ENCODE results near the gene DMC1. TPM values are rescaled to one million over a fixed set of nuclear protein-coding genes. Genes with fewer than 3 reads are reported as not detected.

Gene DMC1
- total and polyA plus RNA-seq, 2 donors (not counting 1 experiment from before 2014, with no cell fraction given), result 0.54 to 4.0 TPM

GRCh38 chr22:38611559-38611958 is 41.6 kb upstream of the DMC1 start:
- Histone ChIP-seq H3K36me3 (ENCODE audit: control insufficient read depth, insufficient read depth, low read length) (no peaks in the 10 kb centered on the region), H3K27ac (ENCODE audit: insufficient read depth, low read length) (no peak overlapping the region), H2AFZ (ENCODE audit: low read length) (no peak overlapping the region), H3K27me3 (ENCODE audit: control insufficient read depth, insufficient read depth, low read length) (no peaks in the 10 kb centered on the region), H3K79me2 (ENCODE audit: control insufficient read depth, insufficient read depth, low read length) (no peaks in the 10 kb centered on the region), H3K4me2 (ENCODE audit: extremely low read depth, insufficient read depth, low read length) (no peak overlapping the region), H3K9ac (ENCODE audit: insufficient read depth, low read length) (no peak overlapping the region), H3K9me3 (ENCODE audit: control insufficient read depth, insufficient read depth, low read depth, low read length) (no peaks in the 10 kb centered on the region), H3K4me1 (ENCODE audit: control insufficient read depth, extremely low read depth, insufficient read depth, low read length) (peaks cover 1% of the 10 kb centered on the region), H4K20me1 (ENCODE audit: control insufficient read depth, extremely low read depth, insufficient read depth, low read length) (no peaks in the 10 kb centered on the region), H3K4me3 (replicated peaks in 1 of 4; ENCODE audit: control extremely low read depth in 1 of 4, insufficient read depth in 1 of 4, low read depth in 3 of 4, low read length in 4 of 4) (no peak overlapping the region)
- no peak for DNase-seq (ENCODE audit: low read depth in 2 of 2)
- TF ChIP-seq EZH2 (IDR thresholded peaks at IDR 0.05; ENCODE audit: low read length, missing control alignments) (no peak), CTCF (conservative IDR thresholded peaks at IDR 0.05 in 1 of 2, IDR thresholded peaks at IDR 0.05 in 1 of 2; ENCODE audit: low read depth in 1 of 2, low read length in 2 of 2) (no peak)

- Histone ChIP-seq H3K79me2 (ENCODE audit: control insufficient read depth, insufficient read depth, low read length) (no peaks in the 10 kb centered on the region), H3K27me3 (ENCODE audit: control insufficient read depth, insufficient read depth, low read length) (no peaks in the 10 kb centered on the region), H3K4me1 (ENCODE audit: control insufficient read depth, extremely low read depth, insufficient read depth, low read length) (peaks cover 6% of the 10 kb centered on the region), H3K9me3 (ENCODE audit: control insufficient read depth, insufficient read depth, low read depth, low read length) (no peaks in the 10 kb centered on the region), H3K36me3 (ENCODE audit: control insufficient read depth, insufficient read depth, low read length) (no peaks in the 10 kb centered on the region), H4K20me1 (ENCODE audit: control insufficient read depth, extremely low read depth, insufficient read depth, low read length) (no peaks in the 10 kb centered on the region), H3K9ac (ENCODE audit: insufficient read depth, low read length) (no peak overlapping the region), H3K4me2 (ENCODE audit: extremely low read depth, insufficient read depth, low read length) (no peak overlapping the region), H3K27ac (ENCODE audit: insufficient read depth, low read length) (no peak overlapping the region), H2AFZ (ENCODE audit: low read length) (no peak overlapping the region), H3K4me3 (replicated peaks in 1 of 4; ENCODE audit: control extremely low read depth in 1 of 4, insufficient read depth in 1 of 4, low read depth in 3 of 4, low read length in 4 of 4) (no peak overlapping the region)
- TF ChIP-seq EZH2 (IDR thresholded peaks at IDR 0.05; ENCODE audit: low read length, missing control alignments) (no peak), CTCF (conservative IDR thresholded peaks at IDR 0.05 in 1 of 2, IDR thresholded peaks at IDR 0.05 in 1 of 2; ENCODE audit: low read depth in 1 of 2, low read length in 2 of 2) (no peak)
- DNase-seq (ENCODE audit: low read depth in 2 of 2), result no peak
Measured at GRCh38 chr22:38610234-38610633, 40.3 kb upstream of the DMC1 start.

- Histone ChIP-seq H2AFZ (ENCODE audit: low read length) (no peak overlapping the region), H3K79me2 (ENCODE audit: control insufficient read depth, insufficient read depth, low read length) (no peaks in the 10 kb centered on the region), H3K9ac (ENCODE audit: insufficient read depth, low read length) (no peak overlapping the region), H3K4me2 (ENCODE audit: extremely low read depth, insufficient read depth, low read length) (no peak overlapping the region), H4K20me1 (ENCODE audit: control insufficient read depth, extremely low read depth, insufficient read depth, low read length) (no peaks in the 10 kb centered on the region), H3K4me3 (replicated peaks in 1 of 4; ENCODE audit: control extremely low read depth in 1 of 4, insufficient read depth in 1 of 4, low read depth in 3 of 4, low read length in 4 of 4) (no peak overlapping the region), H3K27me3 (ENCODE audit: control insufficient read depth, insufficient read depth, low read length) (no peaks in the 10 kb centered on the region), H3K4me1 (ENCODE audit: control insufficient read depth, extremely low read depth, insufficient read depth, low read length) (peaks cover 6% of the 10 kb centered on the region), H3K9me3 (ENCODE audit: control insufficient read depth, insufficient read depth, low read depth, low read length) (no peaks in the 10 kb centered on the region), H3K27ac (ENCODE audit: insufficient read depth, low read length) (no peak overlapping the region), H3K36me3 (ENCODE audit: control insufficient read depth, insufficient read depth, low read length) (no peaks in the 10 kb centered on the region)
- no peak for TF ChIP-seq CTCF (conservative IDR thresholded peaks at IDR 0.05 in 1 of 2, IDR thresholded peaks at IDR 0.05 in 1 of 2; ENCODE audit: low read depth in 1 of 2, low read length in 2 of 2)
- TF ChIP-seq EZH2 (IDR thresholded peaks at IDR 0.05; ENCODE audit: low read length, missing control alignments), result no peak
- DNase-seq (ENCODE audit: low read depth in 2 of 2), result peak in 1 of 2 donors; percentile 3
Measured at GRCh38 chr22:38608992-38609750, 39.2 kb upstream of the DMC1 start.
